SK-N-SH (cell line): Measurements from ENCODE around the gene DBX1.

Source experiments
- EP300 ChIP-seq, 2 experiments: IDR thresholded peaks; 2 replicates each; pipeline versions ENCODE4 v1.4.0 to v1.6.1; 2012; ENCODE audit warnings: borderline replicate concordance in 1 of 2, low read depth in 1 of 2, low read length in 1 of 2
- TF ChIP-seq, protein P1 (sequence below): fragments of 200-600 bp; sonication (generic); IDR thresholded peaks from 2 replicates; pipeline ENCODE4 v1.6.1; 2017; ENCODE audit warnings: antibody characterized with exemption, mild to moderate bottlenecking, moderate library complexity

- TF ChIP-seq, protein P1, sequence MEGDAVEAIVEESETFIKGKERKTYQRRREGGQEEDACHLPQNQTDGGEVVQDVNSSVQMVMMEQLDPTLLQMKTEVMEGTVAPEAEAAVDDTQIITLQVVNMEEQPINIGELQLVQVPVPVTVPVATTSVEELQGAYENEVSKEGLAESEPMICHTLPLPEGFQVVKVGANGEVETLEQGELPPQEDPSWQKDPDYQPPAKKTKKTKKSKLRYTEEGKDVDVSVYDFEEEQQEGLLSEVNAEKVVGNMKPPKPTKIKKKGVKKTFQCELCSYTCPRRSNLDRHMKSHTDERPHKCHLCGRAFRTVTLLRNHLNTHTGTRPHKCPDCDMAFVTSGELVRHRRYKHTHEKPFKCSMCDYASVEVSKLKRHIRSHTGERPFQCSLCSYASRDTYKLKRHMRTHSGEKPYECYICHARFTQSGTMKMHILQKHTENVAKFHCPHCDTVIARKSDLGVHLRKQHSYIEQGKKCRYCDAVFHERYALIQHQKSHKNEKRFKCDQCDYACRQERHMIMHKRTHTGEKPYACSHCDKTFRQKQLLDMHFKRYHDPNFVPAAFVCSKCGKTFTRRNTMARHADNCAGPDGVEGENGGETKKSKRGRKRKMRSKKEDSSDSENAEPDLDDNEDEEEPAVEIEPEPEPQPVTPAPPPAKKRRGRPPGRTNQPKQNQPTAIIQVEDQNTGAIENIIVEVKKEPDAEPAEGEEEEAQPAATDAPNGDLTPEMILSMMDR, result no peak
- no peak; a peak in 1 of 4 replicates for TF ChIP-seq EP300 (IDR thresholded peaks at IDR 0.05; ENCODE audit: borderline replicate concordance in 1 of 2, low read depth in 1 of 2, low read length in 1 of 2)
Measured at GRCh38 chr11:20125927-20126326, 34.3 kb downstream of the DBX1 start.
